Measurements from ENCODE around the gene DHRSX. TPM values are rescaled to one million over a fixed set of nuclear protein-coding genes. Genes with fewer than 3 reads are reported as not detected.
"Not testable (repeated sequence)": the region's sequence is repeated elsewhere in the genome, so short reads cannot be mapped to it uniquely, and the experiment has no call there.

DHRSX gene
- total and polyA plus RNA-seq, 2 experiments from 2014 or later: 37.2 to 71.7 TPM

- no peak overlapping the region for H3K4me3 ChIP-seq
Measured at GRCh38 chrX:2458309-2458708, 42.5 kb downstream of the DHRSX start.

GRCh38 chrX:2457289-2458133 lies 43.3 kb downstream of the DHRSX start:
- DNase-seq (ENCODE audit: low spot score): no peak
- no peaks in the 10 kb centered on the region for H3K27me3 ChIP-seq
- H3K27ac ChIP-seq: no peak overlapping the region
- 93% methylated on average over 26 of the region's 26 CpGs for WGBS (ENCODE audit: low lambda C conversion rate, missing lambda C conversion rate)
- H3K4me1 ChIP-seq (ENCODE audit: insufficient read depth): no peaks in the 10 kb centered on the region
- no peaks in the 10 kb centered on the region for H3K36me3 ChIP-seq (replicated peaks; ENCODE audit: insufficient read depth, low read depth)
- H3K9me2 ChIP-seq (replicated peaks; ENCODE audit: insufficient read depth): no peaks in the 10 kb centered on the region
- H3K4me3 ChIP-seq: no peak overlapping the region
- no peak overlapping the region for H3K4me2 ChIP-seq
- no peaks in the 10 kb centered on the region for H4K20me1 ChIP-seq (ENCODE audit: insufficient read depth, poor library complexity, severe bottlenecking)
- TF ChIP-seq CTCF (IDR thresholded peaks at IDR 0.05; ENCODE audit: poor library complexity) (no peak), EZH2phosphoT487 (IDR thresholded peaks at IDR 0.05; ENCODE audit: low read depth, severe bottlenecking, unreplicated experiment) (no peak), EZH2 (IDR thresholded peaks at IDR 0.05; ENCODE audit: borderline replicate concordance) (no peak)
- H3K79me2 ChIP-seq: peaks cover 57% of the 10 kb centered on the region
- no peaks in the 10 kb centered on the region for H3K9me3 ChIP-seq (ENCODE audit: low read depth)
- H2AFZ ChIP-seq: no peak overlapping the region

More at GRCh38 chrX:2458309-2458708, 42.5 kb downstream of the DHRSX start:
- TF ChIP-seq CTCF (IDR thresholded peaks at IDR 0.05; ENCODE audit: poor library complexity): no peak
- TF ChIP-seq EZH2 (IDR thresholded peaks at IDR 0.05; ENCODE audit: borderline replicate concordance): no peak
- no peak for TF ChIP-seq EZH2phosphoT487 (IDR thresholded peaks at IDR 0.05; ENCODE audit: low read depth, severe bottlenecking, unreplicated experiment)
- no peaks in the 10 kb centered on the region for H3K9me2 ChIP-seq (replicated peaks; ENCODE audit: insufficient read depth)
- no peaks in the 10 kb centered on the region for H3K9me3 ChIP-seq (ENCODE audit: low read depth)
- no peak overlapping the region for H2AFZ ChIP-seq
- no peaks in the 10 kb centered on the region for H3K36me3 ChIP-seq (replicated peaks; ENCODE audit: insufficient read depth, low read depth)
- H3K27me3 ChIP-seq: no peaks in the 10 kb centered on the region
- H4K20me1 ChIP-seq (ENCODE audit: insufficient read depth, poor library complexity, severe bottlenecking): no peaks in the 10 kb centered on the region
- 93% methylated on average over 6 of the region's 6 CpGs for WGBS (ENCODE audit: low lambda C conversion rate, missing lambda C conversion rate)
- no peak overlapping the region for H3K27ac ChIP-seq
- H3K4me1 ChIP-seq (ENCODE audit: insufficient read depth): no peaks in the 10 kb centered on the region
- DNase-seq (ENCODE audit: low spot score): no peak
- peaks cover 53% of the 10 kb centered on the region for H3K79me2 ChIP-seq
- H3K4me2 ChIP-seq: no peak overlapping the region

- not testable (repeated sequence) for H3K4me2 ChIP-seq; H3K4me3 ChIP-seq; H3K4me1 ChIP-seq (ENCODE audit: insufficient read depth); H3K9me3 ChIP-seq (ENCODE audit: low read depth); H3K36me3 ChIP-seq (replicated peaks; ENCODE audit: insufficient read depth, low read depth); H4K20me1 ChIP-seq (ENCODE audit: insufficient read depth, poor library complexity, severe bottlenecking); H3K9me2 ChIP-seq (replicated peaks; ENCODE audit: insufficient read depth); H3K27me3 ChIP-seq; H2AFZ ChIP-seq
- DNase-seq (ENCODE audit: low spot score): peak; percentile 42
- 80% methylated on average over 8 of the region's 8 CpGs for WGBS (ENCODE audit: low lambda C conversion rate, missing lambda C conversion rate)
- peaks cover 50% of the 10 kb centered on the region for H3K79me2 ChIP-seq
- peak overlapping the region; percentile 39 for H3K27ac ChIP-seq
Measured at GRCh38 chrX:2456091-2456490, 44.7 kb downstream of the DHRSX start.

- H3K9me2 ChIP-seq (replicated peaks; ENCODE audit: insufficient read depth); H3K36me3 ChIP-seq (replicated peaks; ENCODE audit: insufficient read depth, low read depth); H3K9me3 ChIP-seq (ENCODE audit: low read depth); H3K27ac ChIP-seq; H2AFZ ChIP-seq; H3K27me3 ChIP-seq; DNase-seq (ENCODE audit: low spot score); H3K4me3 ChIP-seq; H3K4me1 ChIP-seq (ENCODE audit: insufficient read depth); H4K20me1 ChIP-seq (ENCODE audit: insufficient read depth, poor library complexity, severe bottlenecking); H3K4me2 ChIP-seq: not testable (repeated sequence)
- peaks cover 51% of the 10 kb centered on the region for H3K79me2 ChIP-seq
- 95% methylated on average over 9 of the region's 9 CpGs for WGBS (ENCODE audit: low lambda C conversion rate, missing lambda C conversion rate)
Measured at GRCh38 chrX:2454620-2455019, 46.2 kb downstream of the DHRSX start.
